ENCODE data around the gene C22orf15. TPM values are rescaled to one million over a fixed set of nuclear protein-coding genes. Genes with fewer than 3 reads are reported as not detected.

Gene C22orf15
- total and polyA plus RNA-seq, 2 of the 8 experiments (the other 6 are each of a cell fraction or from before 2014, with no cell fraction given): 4.2 to 4.9 TPM

DNA sequence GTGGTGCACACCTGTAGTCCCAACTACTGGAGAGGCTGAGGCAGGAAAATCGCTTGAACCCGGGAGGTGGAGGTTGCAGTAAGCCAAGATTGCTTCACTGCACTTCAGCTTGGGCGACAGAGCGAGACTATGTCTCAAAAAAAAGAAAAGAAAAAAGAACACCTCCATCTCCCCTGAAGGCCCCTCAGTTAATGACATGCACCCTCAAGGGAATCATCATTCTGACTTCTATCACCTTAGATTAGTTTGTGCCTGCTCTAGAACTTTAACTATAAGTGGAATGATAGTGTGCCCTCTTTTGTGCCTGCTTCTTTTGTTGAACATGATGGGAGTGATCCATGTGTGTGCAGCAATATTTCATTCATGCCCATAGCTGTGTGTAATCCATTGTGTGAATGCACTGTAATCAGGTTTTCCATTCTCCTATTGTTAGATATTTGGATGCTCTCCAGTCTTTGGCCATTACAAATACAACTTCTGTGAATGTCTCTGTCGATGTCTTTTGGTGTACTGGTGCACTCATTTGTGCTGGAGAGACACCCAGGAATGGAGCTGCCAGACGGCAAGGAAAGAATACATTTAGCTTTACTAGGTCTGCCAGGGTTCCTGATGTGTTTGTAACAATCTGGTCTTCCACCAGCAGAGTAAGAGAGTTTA lies 7.7 kb upstream of the C22orf15 start (continued):
- TF ChIP-seq, protein P1, sequence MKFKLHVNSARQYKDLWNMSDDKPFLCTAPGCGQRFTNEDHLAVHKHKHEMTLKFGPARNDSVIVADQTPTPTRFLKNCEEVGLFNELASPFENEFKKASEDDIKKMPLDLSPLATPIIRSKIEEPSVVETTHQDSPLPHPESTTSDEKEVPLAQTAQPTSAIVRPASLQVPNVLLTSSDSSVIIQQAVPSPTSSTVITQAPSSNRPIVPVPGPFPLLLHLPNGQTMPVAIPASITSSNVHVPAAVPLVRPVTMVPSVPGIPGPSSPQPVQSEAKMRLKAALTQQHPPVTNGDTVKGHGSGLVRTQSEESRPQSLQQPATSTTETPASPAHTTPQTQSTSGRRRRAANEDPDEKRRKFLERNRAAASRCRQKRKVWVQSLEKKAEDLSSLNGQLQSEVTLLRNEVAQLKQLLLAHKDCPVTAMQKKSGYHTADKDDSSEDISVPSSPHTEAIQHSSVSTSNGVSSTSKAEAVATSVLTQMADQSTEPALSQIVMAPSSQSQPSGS (IDR thresholded peaks at IDR 0.05; ENCODE audit: low read length): no peak
- no peak for TF ChIP-seq GTF2F1 (IDR thresholded peaks at IDR 0.05; ENCODE audit: borderline replicate concordance, low read depth, low read length)
- TF ChIP-seq HDAC2 (IDR thresholded peaks at IDR 0.05; ENCODE audit: borderline replicate concordance in 1 of 2, low read depth in 2 of 2, low read length in 2 of 2): no peak
- TF ChIP-seq PHF8 (conservative IDR thresholded peaks at IDR 0.05; ENCODE audit: low read depth, low read length): no peak
- TF ChIP-seq TBP (IDR thresholded peaks at IDR 0.05; ENCODE audit: low read depth, low read length): no peak

Data from H1 (cell line).